CD14-positive monocyte (primary cell): ENCODE results near the gene METTL6. TPM values are rescaled to one million over a fixed set of nuclear protein-coding genes. Genes with fewer than 3 reads are reported as not detected.

Experiments used
- DNase-seq, 3 donors: peaks; one replicate each; pipeline ENCODE4 v3.0.0-alpha.2; 2011 to 2022
- H2AFZ ChIP-seq: 2 replicates; pipeline ENCODE4 v1.6.0; 2012; ENCODE audit warnings: mild to moderate bottlenecking, low read depth, low read length, inconsistent platforms; ENCODE audit not compliant: insufficient read depth, poor library complexity, severe bottlenecking
- H3K27ac ChIP-seq, 2 donors: 1 replicate in 1 of 2; 2 replicates in 1 of 2; pipeline ENCODE4 v1.5.1; 2012 to 2013; ENCODE audit warnings: low read length in 2 of 2, control low read depth in 1 of 2, inconsistent platforms in 1 of 2, low read depth in 1 of 2, mild to moderate bottlenecking in 1 of 2
- H3K27me3 ChIP-seq, 2 donors: one replicate each; pipeline versions ENCODE4 v1.6.0 to v1.6.1; 2011 to 2013; ENCODE audit warnings: low read length in 2 of 2; ENCODE audit not compliant: control insufficient read depth in 2 of 2, insufficient read depth in 2 of 2
- H3K36me3 ChIP-seq, 2 donors: replicated peaks in 1 of 2; 1 replicate in 1 of 2; 2 replicates in 1 of 2; pipeline versions ENCODE4 v1.5.1 to v1.6.1; 2012 to 2013; ENCODE audit warnings: low read length in 2 of 2, control low read depth in 1 of 2, inconsistent platforms in 1 of 2, mild to moderate bottlenecking in 1 of 2; ENCODE audit not compliant: insufficient read depth in 2 of 2, control insufficient read depth in 1 of 2
- H3K4me1 ChIP-seq, 2 donors: 1 replicate in 1 of 2; 2 replicates in 1 of 2; pipeline versions ENCODE4 v1.5.1 to v1.6.1; 2012 to 2013; ENCODE audit warnings: low read length in 2 of 2, control low read depth in 1 of 2, inconsistent platforms in 1 of 2, mild to moderate bottlenecking in 1 of 2, moderate library complexity in 1 of 2; ENCODE audit not compliant: insufficient read depth in 2 of 2, control insufficient read depth in 1 of 2
- H3K4me2 ChIP-seq: replicated peaks from 2 replicates; pipeline ENCODE3; 2012; ENCODE audit warnings: low read length, moderate library complexity, mild to moderate bottlenecking; ENCODE audit not compliant: poor library complexity, severe bottlenecking; ENCODE audit errors: extremely low read depth
- H3K4me3 ChIP-seq, 3 experiments: fragments of 200-600 bp in 1 of 3; sonication (generic) in 1 of 3; replicated peaks in 1 of 3; 1 replicate in 2 of 3; 2 replicates in 1 of 3; pipeline ENCODE4 v1.5.1; 2011 to 2013; ENCODE audit warnings: low read length in 3 of 3, mild to moderate bottlenecking in 3 of 3, control low read depth in 2 of 3, low read depth in 2 of 3, inconsistent platforms in 1 of 3, moderate library complexity in 1 of 3
- H3K79me2 ChIP-seq: 2 replicates; pipeline ENCODE4 v1.6.0; 2012; ENCODE audit warnings: mild to moderate bottlenecking, control low read depth, inconsistent platforms, low read length, moderate library complexity; ENCODE audit not compliant: insufficient read depth
- H3K9ac ChIP-seq: 2 replicates; pipeline ENCODE4 v1.6.0; 2017; ENCODE audit warnings: low read length, mild to moderate bottlenecking; ENCODE audit not compliant: insufficient read depth, poor library complexity, severe bottlenecking
- H3K9me3 ChIP-seq, 2 donors: replicated peaks in 1 of 2; 1 replicate in 1 of 2; 2 replicates in 1 of 2; pipeline versions ENCODE4 v1.5.1 to v1.6.1; 2012 to 2013; ENCODE audit warnings: low read length in 2 of 2, control low read depth in 1 of 2; ENCODE audit not compliant: control insufficient read depth in 1 of 2, insufficient read depth in 1 of 2
- H4K20me1 ChIP-seq: 2 replicates; pipeline ENCODE4 v1.6.0; 2012; ENCODE audit warnings: mild to moderate bottlenecking, low read length, control low read depth, moderate library complexity; ENCODE audit not compliant: insufficient read depth
- H3K27ac Mint-ChIP-seq, 7 donors: one replicate each; pipeline ENCODE4 v1.8.0; 2020; ENCODE audit warnings: mild to moderate bottlenecking in 7 of 7, mixed read lengths in 7 of 7, moderate library complexity in 6 of 7, inconsistent platforms in 2 of 7
- H3K27me3 Mint-ChIP-seq, 3 donors: one replicate each; pipeline ENCODE4 v1.8.0; 2021 to 2022; ENCODE audit warnings: low read depth in 3 of 3, mild to moderate bottlenecking in 3 of 3, mixed read lengths in 3 of 3, moderate library complexity in 3 of 3, inconsistent platforms in 1 of 3
- H3K36me3 Mint-ChIP-seq, 2 donors: one replicate each; pipeline ENCODE4 v1.8.0; 2020; ENCODE audit warnings: mixed read lengths in 2 of 2, inconsistent platforms in 1 of 2, mild to moderate bottlenecking in 1 of 2
- H3K4me1 Mint-ChIP-seq: one replicate; pipeline ENCODE4 v1.8.0; 2020; ENCODE audit warnings: mild to moderate bottlenecking, mixed read lengths
- H3K4me3 Mint-ChIP-seq, 2 donors: one replicate each; pipeline ENCODE4 v1.8.0; 2020; ENCODE audit warnings: mild to moderate bottlenecking in 2 of 2, mixed read lengths in 2 of 2, moderate library complexity in 1 of 2
- H3K9me3 Mint-ChIP-seq, 7 donors: one replicate each; pipeline ENCODE4 v1.8.0; 2020 to 2022; ENCODE audit warnings: mixed read lengths in 7 of 7, mild to moderate bottlenecking in 6 of 7, moderate library complexity in 6 of 7, inconsistent platforms in 2 of 7
- CTCF ChIP-seq: fragments of 200-600 bp; IDR thresholded peaks from one replicate; pipeline ENCODE4 v1.8.0; 2022; ENCODE audit warnings: antibody characterized with exemption, mild to moderate bottlenecking
- WGBS: methylation state at CpG from one replicate; pipeline ENCODE4 v1.1.5; 2013; ENCODE audit warnings: missing lambda C conversion rate; ENCODE audit not compliant: insufficient coverage; 5-methylcytosine and 5-hydroxymethylcytosine counted together
- intact Hi-C, 2 donors: fragments of 100-400 bp; cut with micrococcal nuclease; formaldehyde crosslinking; loops; one replicate each; pipeline versions ENCODE4 v1.15.0 to v1.15.1; 2023
- polyA plus RNA-seq, 3 donors: library from polyadenylated mRNA; depleted of rRNA in 1 of 3; unstranded in 2 of 3; stranded (reverse) in 1 of 3; fragments of 300-500 nt in 2 of 3; fragments of >200 nt in 1 of 3; fragmentation: Illumina TruSeq in 2 of 3; gene quantifications; 1 replicate in 2 of 3; 2 replicates in 1 of 3; pipeline ENCODE4 v1.2.3, GENCODE V29; 2012 to 2021

Gene METTL6
- polyA plus RNA-seq, 3 donors: 4.4 to 15.1 (median 9.1) TPM

GRCh38 chr3:15450438-15451215 is 23.3 kb upstream of the METTL6 start:
- H3K27ac Mint-ChIP-seq: no peak overlapping the region
- intact Hi-C loops: no loop called here

More at GRCh38 chr3:15450438-15451215, 23.3 kb upstream of the METTL6 start:
- TF ChIP-seq CTCF: no peak
- H3K27ac ChIP-seq: no peak overlapping the region
- WGBS: 97% methylated on average over 11 of the region's 12 CpGs
- H3K4me2 ChIP-seq: no peak overlapping the region
- H3K4me3 ChIP-seq: no peak overlapping the region
- Mint-ChIP-seq H3K4me1 (peaks cover 4% of the 10 kb centered on the region), H3K36me3 (peaks cover 17 to 21% of the 10 kb centered on the region in 2 donors), H3K9me3 (peaks cover 0 to 3% (median 0%) of the 10 kb centered on the region in 7 donors), H3K27me3 (peaks cover 0 to 4% (median 3%) of the 10 kb centered on the region in 3 donors), H3K4me3 (no peak overlapping the region)
- H4K20me1 ChIP-seq: no peaks in the 10 kb centered on the region
- H3K4me1 ChIP-seq: peaks cover 0 to 5% of the 10 kb centered on the region in 2 donors
- no peak for DNase-seq
- H3K27me3 ChIP-seq: no peaks in the 10 kb centered on the region
- H2AFZ ChIP-seq: no peak overlapping the region
- no peaks in the 10 kb centered on the region for H3K79me2 ChIP-seq
- H3K9ac ChIP-seq: no peak overlapping the region
- H3K9me3 ChIP-seq: no peaks in the 10 kb centered on the region
- H3K36me3 ChIP-seq: peaks cover 0 to 3% of the 10 kb centered on the region in 2 donors
